GM10847 (cell line): Measurements from ENCODE around the gene HINT1.

ENCODE experiments used
- POLR2A ChIP-seq: IDR thresholded peaks from 2 replicates; pipeline ENCODE4 v1.6.1; 2011; ENCODE audit not compliant: insufficient read length; ENCODE audit errors: extremely low read depth

Gene HINT1

GRCh38 chr5:131185523-131186104, 20.6 kb upstream of the HINT1 start:
- no peak for TF ChIP-seq POLR2A

GRCh38 chr5:131182839-131183238, 17.8 kb upstream of the HINT1 start:
- no peak for TF ChIP-seq POLR2A

DNA sequence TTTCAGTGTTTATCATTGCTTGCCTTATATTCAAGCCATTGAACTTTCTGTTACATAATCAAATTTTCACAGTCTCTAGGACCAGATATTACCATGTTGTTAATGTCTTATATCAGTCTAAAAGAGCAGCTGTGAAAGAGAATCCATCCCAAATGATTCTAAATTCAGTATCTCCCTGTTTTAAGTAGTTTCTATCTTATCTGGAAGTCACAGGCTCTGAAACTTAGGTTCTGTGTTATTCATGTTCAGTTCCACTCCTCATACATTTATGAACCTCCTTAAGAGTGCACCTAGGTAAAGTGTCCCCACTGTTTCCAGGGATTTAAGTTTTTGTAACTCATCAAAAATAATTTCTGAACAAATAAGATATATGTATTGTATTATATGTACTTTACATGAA, 15.4 kb upstream of the HINT1 start:
- TF ChIP-seq POLR2A: no peak

GRCh38 chr5:131171276-131171810, 6.3 kb upstream of the HINT1 start:
- no peak for TF ChIP-seq POLR2A

DNA sequence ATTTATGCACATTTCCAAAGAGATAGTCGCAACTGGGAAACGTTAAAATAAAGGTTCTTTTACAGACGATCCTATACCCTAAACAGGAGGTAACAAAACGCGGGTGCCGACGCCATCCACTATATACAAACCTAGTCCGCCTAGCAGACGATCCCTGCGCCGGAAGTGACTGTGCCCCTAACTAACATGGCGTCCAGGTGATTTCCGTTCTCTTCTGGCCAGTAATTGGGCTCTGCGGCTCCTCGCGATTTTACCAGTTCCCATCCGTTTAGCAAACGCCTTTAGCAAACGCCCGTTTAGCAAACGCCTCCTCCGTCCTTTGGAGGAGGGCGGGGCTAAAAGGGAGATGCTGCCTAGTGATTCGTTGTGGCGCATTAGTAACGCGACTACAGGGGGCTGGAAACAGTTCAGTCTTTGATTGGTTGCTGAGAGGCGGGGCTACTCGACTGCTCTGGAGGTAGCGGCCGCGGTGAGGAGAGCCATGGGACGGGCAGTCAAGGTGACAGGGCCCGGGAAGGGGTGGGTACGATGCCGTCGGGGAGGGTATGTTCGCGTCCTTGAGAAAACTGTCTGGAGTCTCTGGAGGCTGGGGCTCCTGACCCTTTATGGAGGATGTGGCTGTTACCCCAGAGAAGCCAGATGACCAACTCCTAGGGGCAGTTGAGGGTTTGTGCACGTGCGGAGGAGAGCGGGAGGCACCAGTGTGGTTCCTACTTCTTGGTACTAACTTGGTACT, 5.7 kb upstream of the HINT1 start, which contains the start of gene LYRM7:
Gene LYRM7 (plus strand): TSS at position 405 of the 736 bp plus-strand sequence. CDS start 77 bp downstream, at position 482.
- peak; percentile 65 for TF ChIP-seq POLR2A

DNA sequence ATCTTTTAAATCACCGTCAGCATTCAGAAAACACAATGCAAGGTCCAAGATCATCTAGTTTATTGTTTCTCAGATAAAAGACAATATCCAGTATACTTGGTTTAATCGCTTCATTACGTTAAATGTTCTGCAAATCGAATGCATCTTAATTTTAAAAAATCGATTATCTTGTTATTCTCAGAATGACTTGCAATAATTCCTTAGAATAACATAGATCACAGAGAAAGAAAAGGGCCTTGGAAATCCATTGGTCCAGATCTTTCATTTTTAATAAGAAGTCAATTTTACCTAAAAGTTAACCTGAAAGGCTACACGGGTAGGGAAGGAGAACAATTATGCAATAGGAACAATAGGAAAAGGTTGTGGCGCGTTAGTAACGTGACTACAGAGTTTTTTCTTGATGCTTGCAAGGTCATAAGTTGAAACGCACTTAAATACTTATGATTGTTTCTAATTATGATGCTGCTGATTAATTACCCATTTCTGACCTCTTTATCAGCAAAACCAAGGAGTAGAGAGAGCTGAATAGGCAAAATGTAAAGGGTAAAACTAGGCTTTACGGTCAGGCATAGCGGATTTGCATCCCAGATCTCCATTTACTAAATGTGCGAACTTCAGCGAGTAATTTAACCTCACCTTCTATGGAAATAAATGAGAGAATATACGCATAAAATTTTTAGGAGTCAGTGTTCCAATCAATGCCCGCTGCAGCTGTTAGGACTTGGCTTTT, 4.9 kb upstream of the HINT1 start:
- TF ChIP-seq POLR2A: no peak

GRCh38 chr5:131167615-131168014, 2.6 kb upstream of the HINT1 start:
- no peak for TF ChIP-seq POLR2A

- no peak for TF ChIP-seq POLR2A
These were observed 601 bp downstream of the HINT1 start for GRCh38 chr5:131164191-131165118.

DNA sequence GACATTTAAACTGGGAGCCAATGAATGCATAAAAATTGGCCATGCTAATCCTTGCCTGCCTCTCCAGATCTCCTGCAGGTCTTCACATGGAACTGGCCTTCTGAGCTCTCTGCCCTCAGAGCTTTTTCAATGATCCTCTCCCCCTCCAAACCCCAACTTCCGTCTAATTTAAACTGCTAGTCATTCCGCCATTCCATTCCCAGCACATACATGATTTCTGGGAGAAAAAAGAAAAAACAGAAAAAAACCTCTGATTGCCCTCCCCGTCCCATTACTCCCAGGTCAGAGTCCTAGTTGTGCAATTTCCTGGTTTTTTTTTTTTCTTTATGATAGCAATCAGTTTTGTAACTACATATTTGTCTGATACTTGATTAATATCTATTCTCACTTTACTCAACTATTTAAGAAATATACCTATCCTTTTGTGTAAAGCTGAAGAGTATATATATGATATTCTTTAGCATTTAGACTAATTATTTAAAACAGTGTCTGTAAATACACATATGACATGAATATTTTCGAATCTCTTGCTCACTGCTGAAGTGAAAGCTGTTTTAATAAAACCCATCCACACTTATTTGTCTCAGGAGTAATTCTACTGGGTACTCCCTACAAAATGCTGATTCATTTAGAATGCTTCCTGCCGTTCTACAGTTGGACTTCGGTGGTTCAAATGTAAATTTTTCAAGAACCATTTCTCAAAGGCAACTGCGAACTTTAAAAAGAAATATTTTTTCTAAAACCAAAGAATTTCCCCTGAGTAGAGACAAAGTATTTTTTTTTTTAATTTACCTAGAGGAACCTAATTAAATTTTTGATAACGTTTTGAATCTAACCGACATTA, 1.6 kb downstream of the HINT1 start:
- no peak for TF ChIP-seq POLR2A

DNA sequence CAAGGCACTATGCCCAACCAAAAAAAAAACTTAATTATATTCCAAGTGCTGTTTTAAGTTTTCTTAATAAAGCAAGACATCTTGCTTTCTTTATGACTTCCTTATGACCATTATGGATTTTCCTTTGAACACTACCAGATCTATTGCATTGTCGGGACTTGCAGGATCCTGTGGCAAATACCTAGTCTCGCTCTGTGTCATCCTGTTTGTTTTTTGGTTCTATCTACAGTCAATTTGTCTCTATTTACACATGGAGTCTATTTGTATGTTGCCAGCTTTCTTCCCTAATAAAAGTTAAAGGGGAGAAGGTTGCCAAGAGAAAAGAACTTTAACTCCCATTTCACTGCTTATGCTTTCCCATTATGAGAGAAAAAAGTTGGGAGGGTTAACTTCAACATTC, 4.9 kb downstream of the HINT1 start:
- TF ChIP-seq POLR2A: no peak

- TF ChIP-seq POLR2A: no peak
These were observed 8.1 kb downstream of the HINT1 start for GRCh38 chr5:131156957-131157356.

DNA sequence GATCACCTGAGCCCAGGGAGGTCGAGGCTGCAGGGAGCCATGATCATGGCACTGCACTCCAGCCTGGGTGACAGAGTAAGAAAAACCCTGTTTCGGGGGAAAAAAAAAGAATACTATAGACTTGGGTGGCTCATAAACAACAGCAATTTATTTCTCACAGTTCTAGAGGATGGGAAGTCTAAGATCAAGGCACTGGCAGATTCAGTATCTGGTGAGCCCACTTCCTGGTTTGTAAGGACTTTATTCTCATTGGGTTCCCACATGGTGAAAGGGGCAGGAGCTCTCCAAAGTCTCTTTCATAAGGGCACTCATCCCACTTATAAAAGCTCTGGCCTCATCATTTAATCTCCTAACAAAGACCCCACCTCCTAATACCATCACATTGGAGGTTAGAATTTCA, 8.7 kb downstream of the HINT1 start:
- no peak for TF ChIP-seq POLR2A

GRCh38 chr5:131151216-131151615, 13.8 kb downstream of the HINT1 start:
- no peak for TF ChIP-seq POLR2A

- no peak for TF ChIP-seq POLR2A
These were observed 14.6 kb downstream of the HINT1 start for GRCh38 chr5:131150408-131150807.
